Fibroblast of lung (primary cell): Measurements from ENCODE around the gene TSACC. TPM values are rescaled to one million over a fixed set of nuclear protein-coding genes. Genes with fewer than 3 reads are reported as not detected.

Experiments
- DNase-seq, 2 donors: peaks; one replicate each; pipeline versions ENCODE4 v3.0.0 to v3.0.0-alpha.2; 2010; ENCODE audit warnings: low read depth in 2 of 2
- H2AFZ ChIP-seq: 2 replicates; pipeline ENCODE4 v1.5.1; 2012; ENCODE audit warnings: low read length, control low read depth, inconsistent platforms
- H3K27ac ChIP-seq: 2 replicates; pipeline ENCODE4 v1.5.1; 2011; ENCODE audit warnings: low read length, control low read depth; ENCODE audit not compliant: insufficient read depth
- H3K27me3 ChIP-seq: 2 replicates; pipeline ENCODE4 v1.5.1; 2011; ENCODE audit warnings: mild to moderate bottlenecking, low read length; ENCODE audit not compliant: control insufficient read depth, insufficient read depth
- H3K36me3 ChIP-seq: 2 replicates; pipeline ENCODE4 v1.5.1; 2011; ENCODE audit warnings: low read length; ENCODE audit not compliant: control insufficient read depth, insufficient read depth
- H3K4me1 ChIP-seq: 2 replicates; pipeline ENCODE4 v1.5.1; 2011; ENCODE audit warnings: low read length; ENCODE audit not compliant: control insufficient read depth, insufficient read depth; ENCODE audit errors: extremely low read depth
- H3K4me2 ChIP-seq: 2 replicates; pipeline ENCODE4 v1.5.1; 2011; ENCODE audit warnings: low read length, control low read depth; ENCODE audit not compliant: insufficient read depth; ENCODE audit errors: extremely low read depth
- H3K4me3 ChIP-seq, 4 experiments: fragments of 200-600 bp in 1 of 4; sonication (generic) in 1 of 4; replicated peaks in 1 of 4; 2 replicates each; pipeline ENCODE4 v1.5.1; 2011 to 2016; ENCODE audit warnings: low read length in 4 of 4, low read depth in 3 of 4, mild to moderate bottlenecking in 3 of 4, control low read depth in 2 of 4, inconsistent platforms in 1 of 4, mixed read lengths in 1 of 4; ENCODE audit not compliant: insufficient read depth in 1 of 4; ENCODE audit errors: control extremely low read depth in 1 of 4
- H3K79me2 ChIP-seq: 2 replicates; pipeline ENCODE4 v1.5.1; 2012; ENCODE audit warnings: mild to moderate bottlenecking, low read length, inconsistent platforms; ENCODE audit not compliant: control insufficient read depth, insufficient read depth
- H3K9ac ChIP-seq: 2 replicates; pipeline ENCODE4 v1.5.1; 2011; ENCODE audit warnings: mild to moderate bottlenecking, low read length, control low read depth; ENCODE audit not compliant: insufficient read depth
- H3K9me3 ChIP-seq: 2 replicates; pipeline ENCODE4 v1.5.1; 2012; ENCODE audit warnings: low read depth, low read length; ENCODE audit not compliant: control insufficient read depth, insufficient read depth
- H4K20me1 ChIP-seq: 2 replicates; pipeline ENCODE4 v1.5.1; 2011; ENCODE audit warnings: low read length; ENCODE audit not compliant: control insufficient read depth, insufficient read depth; ENCODE audit errors: extremely low read depth
- CTCF ChIP-seq, 2 donors: IDR thresholded peaks in 1 of 2; conservative IDR thresholded peaks in 1 of 2; 1 replicate in 1 of 2; 2 replicates in 1 of 2; pipeline ENCODE4 v1.5.1; 2011 to 2012; ENCODE audit warnings: low read length in 2 of 2, control low read depth in 1 of 2, inconsistent platforms in 1 of 2, low read depth in 1 of 2, mild to moderate bottlenecking in 1 of 2
- EZH2 ChIP-seq: IDR thresholded peaks from 2 replicates; pipeline ENCODE4 v1.5.1; 2012; ENCODE audit warnings: low read length, control low read depth, mild to moderate bottlenecking; ENCODE audit errors: missing control alignments
- polyA plus RNA-seq, 2 donors: library from polyadenylated mRNA; depleted of rRNA in 1 of 2; stranded (reverse) in 1 of 2; unstranded in 1 of 2; fragments of >200 nt; gene quantifications; 2 replicates each; pipeline ENCODE4 v1.2.1, GENCODE V29; 2011 to 2012; ENCODE audit warnings: missing spikeins in 1 of 2
- total RNA-seq: library from RNA; depleted of rRNA; stranded (reverse); fragments of >200 nt; gene quantifications from 2 replicates; pipeline ENCODE4 v1.2.1, GENCODE V29; 2014

Gene TSACC
- total and polyA plus RNA-seq, 2 donors (not counting 1 experiment from before 2014, with no cell fraction given) = 0.50 to 0.54 TPM

GRCh38 chr1:156385534-156386031, 47.3 kb downstream of the TSACC start:
- Histone ChIP-seq H2AFZ (no peak overlapping the region), H3K27ac (no peak overlapping the region), H3K79me2 (no peaks in the 10 kb centered on the region), H4K20me1 (no peaks in the 10 kb centered on the region), H3K27me3 (peaks cover 34% of the 10 kb centered on the region), H3K4me1 (no peaks in the 10 kb centered on the region), H3K4me2 (no peak overlapping the region), H3K4me3 (no peak overlapping the region), H3K9ac (no peak overlapping the region), H3K9me3 (no peaks in the 10 kb centered on the region), H3K36me3 (no peaks in the 10 kb centered on the region)
- DNase-seq = peak; percentile 52 to 63
- TF ChIP-seq EZH2 = peak; percentile 36
- peak; percentile 77 to 95 for TF ChIP-seq CTCF (conservative IDR thresholded peaks at IDR 0.05 in 1 of 2, IDR thresholded peaks at IDR 0.05 in 1 of 2; ENCODE audit: low read depth in 1 of 2, low read length in 2 of 2)

GRCh38 chr1:156386134-156386901, 48.0 kb downstream of the TSACC start:
- H3K27me3 ChIP-seq = peaks cover 37% of the 10 kb centered on the region
- TF ChIP-seq EZH2 (no peak), CTCF (conservative IDR thresholded peaks at IDR 0.05 in 1 of 2, IDR thresholded peaks at IDR 0.05 in 1 of 2; ENCODE audit: low read depth in 1 of 2, low read length in 2 of 2) (no peak)

GRCh38 chr1:156386949-156387869, 48.9 kb downstream of the TSACC start:
- peaks cover 37% of the 10 kb centered on the region for H3K27me3 ChIP-seq

More at GRCh38 chr1:156386134-156386901, 48.0 kb downstream of the TSACC start:
- Histone ChIP-seq H3K9ac (no peak overlapping the region), H2AFZ (no peak overlapping the region), H3K36me3 (no peaks in the 10 kb centered on the region), H3K4me2 (no peak overlapping the region), H4K20me1 (no peaks in the 10 kb centered on the region), H3K4me3 (no peak overlapping the region), H3K27ac (no peak overlapping the region), H3K4me1 (no peaks in the 10 kb centered on the region), H3K9me3 (no peaks in the 10 kb centered on the region), H3K79me2 (no peaks in the 10 kb centered on the region)
- DNase-seq = no peak

More at GRCh38 chr1:156386949-156387869, 48.9 kb downstream of the TSACC start:
- Histone ChIP-seq H3K4me2 (no peak overlapping the region), H3K4me3 (no peak overlapping the region), H3K27ac (no peak overlapping the region), H3K36me3 (no peaks in the 10 kb centered on the region), H3K4me1 (no peaks in the 10 kb centered on the region), H2AFZ (no peak overlapping the region), H4K20me1 (no peaks in the 10 kb centered on the region), H3K9me3 (no peaks in the 10 kb centered on the region), H3K79me2 (no peaks in the 10 kb centered on the region), H3K9ac (no peak overlapping the region)
- DNase-seq = no peak
- TF ChIP-seq CTCF (conservative IDR thresholded peaks at IDR 0.05 in 1 of 2, IDR thresholded peaks at IDR 0.05 in 1 of 2; ENCODE audit: low read depth in 1 of 2, low read length in 2 of 2) (no peak), EZH2 (peak; percentile 41)
